Measurements from ENCODE around the gene CYFIP2. TPM values are rescaled to one million over a fixed set of nuclear protein-coding genes. Genes with fewer than 3 reads are reported as not detected.
"Not testable (repeated sequence)": the region's sequence is repeated elsewhere in the genome, so short reads cannot be mapped to it uniquely, and the experiment has no call there.

Gene CYFIP2
- total RNA-seq, 1 donor: 12.4 TPM

DNA sequence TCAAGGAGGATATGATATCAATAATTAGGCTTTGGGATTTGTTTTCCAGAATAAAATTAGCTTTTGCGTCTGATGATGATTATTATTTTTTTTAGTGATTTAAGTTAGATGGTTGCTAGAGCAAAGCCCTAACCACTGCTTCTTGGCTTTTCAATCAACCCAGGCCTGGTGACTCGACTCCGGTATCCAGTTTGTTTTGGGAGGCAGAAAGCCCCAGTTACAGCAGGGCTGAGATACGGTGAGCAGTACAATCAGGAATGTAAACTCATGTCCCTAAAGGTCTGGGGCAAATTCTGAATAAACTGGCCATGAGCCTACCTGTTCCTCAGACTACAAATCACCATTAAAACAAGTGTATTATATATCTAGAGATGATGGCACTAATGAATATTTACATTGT lies 24.4 kb upstream of the CYFIP2 start:
- TF ChIP-seq CTCF (IDR thresholded peaks at IDR 0.05; ENCODE audit: insufficient read depth, low read length): no peak
- no peak overlapping the region for H3K4me3 ChIP-seq (ENCODE audit: low read depth, low read length)
- DNase-seq (ENCODE audit: low read depth): peak; percentile 13

- DNase-seq (ENCODE audit: low read depth); H3K4me3 ChIP-seq (ENCODE audit: low read depth, low read length): not testable (repeated sequence)
Measured at GRCh38 chr5:157244704-157245103, 21.2 kb upstream of the CYFIP2 start.

DNA sequence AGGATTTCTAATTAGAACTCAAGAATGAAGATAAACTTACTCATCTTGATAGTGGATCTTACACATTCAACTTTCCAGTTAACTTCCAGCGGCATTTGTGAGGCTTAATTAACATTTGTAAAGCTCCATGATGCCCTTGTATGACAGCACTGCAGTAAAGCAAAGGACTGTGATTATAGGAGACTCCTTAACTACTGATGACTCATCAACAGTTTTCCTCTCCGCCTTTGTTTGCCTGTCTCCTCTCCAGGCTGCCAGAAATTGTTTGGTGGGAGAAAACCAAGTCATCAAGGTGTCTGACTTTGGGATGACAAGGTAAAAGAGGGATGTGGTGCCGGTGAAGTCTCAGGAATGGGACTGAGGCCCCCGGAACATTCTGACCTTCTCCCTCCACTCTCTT lies 20.4 kb upstream of the CYFIP2 start:
- DNase-seq (ENCODE audit: low read depth): peak; percentile 11
- no peak for TF ChIP-seq CTCF (IDR thresholded peaks at IDR 0.05; ENCODE audit: insufficient read depth, low read length)
- H3K4me3 ChIP-seq (ENCODE audit: low read depth, low read length): no peak overlapping the region

DNA sequence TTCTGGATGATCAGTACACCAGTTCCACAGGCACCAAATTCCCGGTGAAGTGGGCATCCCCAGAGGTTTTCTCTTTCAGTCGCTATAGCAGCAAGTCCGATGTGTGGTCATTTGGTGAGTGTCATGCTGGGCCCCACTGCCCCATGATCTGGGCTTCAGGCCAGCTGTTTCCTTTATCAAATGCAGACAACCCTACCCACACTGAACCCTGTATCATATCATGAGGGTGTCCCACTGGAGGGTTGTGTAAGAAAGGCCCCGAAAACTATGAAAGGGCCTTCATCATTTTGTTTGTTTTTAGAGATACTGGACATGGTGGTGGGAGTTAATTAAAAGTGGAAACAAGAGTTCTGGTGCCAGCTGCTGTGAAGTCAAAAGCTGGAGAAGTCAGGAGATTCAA lies 20.0 kb upstream of the CYFIP2 start:
- no peak overlapping the region for H3K4me3 ChIP-seq (ENCODE audit: low read depth, low read length)
- no peak for DNase-seq (ENCODE audit: low read depth)
- TF ChIP-seq CTCF (IDR thresholded peaks at IDR 0.05; ENCODE audit: insufficient read depth, low read length): no peak

DNA sequence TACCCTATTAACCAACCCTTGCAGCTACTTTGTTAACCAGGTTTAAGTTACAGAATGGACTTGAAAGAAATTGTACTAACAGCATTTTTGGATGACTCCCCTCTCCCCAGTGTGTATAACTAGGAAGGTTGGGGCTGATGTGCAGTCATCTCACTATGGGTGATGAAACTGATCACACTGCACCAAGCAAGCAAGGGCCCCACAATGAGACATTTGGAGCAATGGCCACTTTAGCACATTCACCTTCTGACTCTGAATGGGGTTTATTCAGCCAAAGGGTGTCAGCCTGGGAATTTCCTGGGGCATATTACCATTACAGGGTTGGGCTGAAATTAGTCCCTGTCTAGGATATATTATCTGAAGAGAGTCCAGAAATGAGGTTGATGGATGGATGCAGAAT lies 18.7 kb upstream of the CYFIP2 start:
- no peak for DNase-seq (ENCODE audit: low read depth)
- no peak overlapping the region for H3K4me3 ChIP-seq (ENCODE audit: low read depth, low read length)
- TF ChIP-seq CTCF (IDR thresholded peaks at IDR 0.05; ENCODE audit: insufficient read depth, low read length): no peak

DNA sequence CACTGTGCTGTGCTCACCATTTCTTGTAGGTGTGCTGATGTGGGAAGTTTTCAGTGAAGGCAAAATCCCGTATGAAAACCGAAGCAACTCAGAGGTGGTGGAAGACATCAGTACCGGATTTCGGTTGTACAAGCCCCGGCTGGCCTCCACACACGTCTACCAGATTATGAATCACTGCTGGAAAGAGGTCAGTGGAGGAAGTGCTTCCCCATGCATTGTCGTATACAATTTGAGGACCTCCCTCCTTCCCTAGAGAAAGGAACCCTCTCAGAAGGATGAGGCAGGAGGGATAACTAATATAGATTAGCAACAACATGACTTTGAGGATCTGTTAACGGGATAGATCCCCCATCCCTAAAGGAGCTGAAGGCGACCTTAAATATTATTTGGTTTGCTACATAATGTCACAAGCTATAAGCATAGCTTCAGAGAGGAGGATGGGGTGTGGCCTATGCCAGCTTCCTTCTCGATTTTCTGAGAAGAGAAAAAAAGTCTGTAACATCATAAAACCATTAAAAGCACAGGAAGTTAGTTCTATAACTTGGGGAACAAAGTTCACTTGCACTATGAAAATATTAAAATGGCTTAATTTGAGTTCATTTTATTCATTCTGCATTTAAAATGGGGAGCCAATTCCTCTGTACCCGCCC lies 17.0 kb upstream of the CYFIP2 start:
- no peak for TF ChIP-seq CTCF (IDR thresholded peaks at IDR 0.05; ENCODE audit: insufficient read depth, low read length)
- no peak overlapping the region for H3K4me3 ChIP-seq (ENCODE audit: low read depth, low read length)
- no peak for DNase-seq (ENCODE audit: low read depth)

DNA sequence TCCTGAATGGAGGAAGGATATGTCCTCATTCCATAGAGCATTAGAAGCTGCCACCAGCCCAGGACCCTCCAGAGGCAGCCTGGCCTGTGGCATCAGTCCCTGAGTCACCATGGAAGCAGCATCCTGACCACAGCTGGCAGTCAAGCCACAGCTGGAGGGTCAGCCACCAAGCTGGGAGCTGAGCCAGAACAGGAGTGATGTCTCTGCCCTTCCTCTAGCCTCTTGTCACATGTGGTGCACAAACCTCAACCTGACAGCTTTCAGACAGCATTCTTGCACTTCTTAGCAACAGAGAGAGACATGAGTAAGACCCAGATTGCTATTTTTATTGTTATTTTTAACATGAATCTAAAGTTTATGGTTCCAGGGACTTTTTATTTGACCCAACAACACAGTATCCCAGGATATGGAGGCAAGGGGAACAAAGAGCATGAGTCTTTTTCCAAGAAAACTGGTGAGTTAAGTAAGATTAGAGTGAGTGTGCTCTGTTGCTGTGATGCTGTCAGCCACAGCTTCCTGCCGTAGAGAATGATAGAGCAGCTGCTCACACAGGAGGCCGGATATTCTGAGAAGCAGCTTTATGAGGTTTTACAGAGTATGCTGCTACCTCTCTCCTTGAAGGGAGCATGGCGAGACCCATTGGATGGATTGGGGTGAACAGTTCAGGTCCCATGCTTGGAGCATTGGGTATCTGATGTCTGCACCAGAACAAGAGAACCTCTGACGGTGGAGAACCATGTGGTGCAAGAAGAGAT lies 13.0 kb upstream of the CYFIP2 start:
- H3K4me3 ChIP-seq (ENCODE audit: low read depth, low read length): no peak overlapping the region
- TF ChIP-seq CTCF (IDR thresholded peaks at IDR 0.05; ENCODE audit: insufficient read depth, low read length): no peak
- DNase-seq (ENCODE audit: low read depth): peak; percentile 14
